Upper lobe of left lung (tissue), 6 donors: ENCODE data around the gene NBDY. TPM values are rescaled to one million over a fixed set of nuclear protein-coding genes. Genes with fewer than 3 reads are reported as not detected.

Source experiments
- ATAC-seq, 2 donors: fragments of 200-7000 bp; cut with Tn5 transposase; one replicate each; pipeline ENCODE4 v1.9.1; 2022; ENCODE audit warnings: mild to moderate bottlenecking in 2 of 2, moderate library complexity in 2 of 2; ENCODE audit not compliant: low FRiP score in 2 of 2
- DNase-seq, 2 donors: peaks; one replicate each; pipeline ENCODE4 v3.0.0-alpha.2; 2019 to 2020
- H3K27ac ChIP-seq, 4 donors: fragments of 200-600 bp; sonication (generic); one replicate each; pipeline ENCODE4 v1.5.1; 2016 to 2019
- H3K27me3 ChIP-seq, 4 donors: fragments of 200-600 bp; sonication (generic); one replicate each; pipeline ENCODE4 v1.5.1; 2017 to 2019
- H3K36me3 ChIP-seq, 4 donors: fragments of 200-600 bp; sonication (generic); one replicate each; pipeline ENCODE4 v1.5.1; 2016 to 2019
- H3K4me1 ChIP-seq, 4 donors: fragments of 200-600 bp; sonication (generic); one replicate each; pipeline ENCODE4 v1.5.1; 2018 to 2019
- H3K4me3 ChIP-seq, 4 donors: fragments of 200-600 bp; sonication (generic); one replicate each; pipeline ENCODE4 v1.5.1; 2017 to 2019; ENCODE audit warnings: mild to moderate bottlenecking in 2 of 4, moderate library complexity in 1 of 4
- H3K9me3 ChIP-seq, 4 donors: fragments of 200-600 bp; sonication (generic); one replicate each; pipeline ENCODE4 v1.5.1; 2018 to 2019
- EP300 ChIP-seq, 4 donors: sonication (generic); formaldehyde crosslinking; IDR thresholded peaks; one replicate each; pipeline ENCODE4 v1.5.1; 2017; ENCODE audit warnings: antibody characterized with exemption in 4 of 4, control low read depth in 2 of 4
- POLR2A ChIP-seq, 4 donors: fragments of 450-650 bp; IDR thresholded peaks; one replicate each; pipeline ENCODE4 v1.5.1; 2016 to 2017; ENCODE audit warnings: antibody characterized with exemption in 4 of 4, mild to moderate bottlenecking in 2 of 4
- POLR2AphosphoS5 ChIP-seq, 2 donors: sonication (generic); formaldehyde crosslinking; IDR thresholded peaks; one replicate each; pipeline ENCODE4 v1.5.1; 2017; ENCODE audit warnings: antibody characterized with exemption in 2 of 2
- WGBS, 2 donors: methylation state at CpG; one replicate each; pipeline ENCODE4 v1.1.5; 2017 to 2018; 5-methylcytosine and 5-hydroxymethylcytosine counted together
- total RNA-seq, 6 donors: library from RNA; depleted of rRNA in 4 of 6; stranded (reverse); fragments of >200 nt in 4 of 6; gene quantifications; one replicate each; pipeline versions ENCODE4 v1.1.0 to v1.2.1, GENCODE V29; 2016 to 2021
- TF ChIP-seq, protein P1 (sequence below), 6 experiments: fragments of 450-650 bp in 4 of 6; fragments of 200-600 bp in 2 of 6; sonication (generic) in 2 of 6; IDR thresholded peaks; one replicate each; pipeline ENCODE4 v1.5.1; 2016 to 2019; ENCODE audit warnings: antibody characterized with exemption in 6 of 6
- donor health status: DM: no; HTN: no; CAD: no; lungs with moderate emphysema.
- donor health status: DM: no; HTN: yes; CAD: no; lungs with severe emphysema.

Gene NBDY
- total RNA-seq, 6 donors from 2014 or later, result 9.4 to 34.2 (median 14.4) TPM

DNA sequence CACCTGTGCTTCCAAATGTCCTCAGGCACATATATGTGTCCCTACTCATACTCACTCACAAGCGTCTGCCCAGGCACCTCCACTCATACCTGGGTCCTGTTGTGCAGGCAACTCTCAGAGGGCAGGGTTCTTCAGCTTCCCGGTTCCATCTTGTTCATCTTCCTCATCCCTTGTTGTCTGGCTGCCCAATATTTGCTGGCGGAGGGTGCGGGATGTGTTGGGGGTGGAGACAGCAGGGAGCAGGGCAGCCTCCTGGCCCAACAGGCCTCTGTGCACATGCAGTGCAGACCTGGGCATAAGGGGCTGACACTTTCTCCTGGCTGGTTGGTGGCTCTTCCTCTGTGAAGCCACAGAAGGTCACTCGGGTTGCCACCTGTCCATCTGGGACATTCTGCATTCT, 32.1 kb downstream of the NBDY start:
- TF ChIP-seq POLR2A (IDR thresholded peaks at IDR 0.05), result no peak
- no peak for TF ChIP-seq EP300 (IDR thresholded peaks at IDR 0.05)
- TF ChIP-seq, protein P1, sequence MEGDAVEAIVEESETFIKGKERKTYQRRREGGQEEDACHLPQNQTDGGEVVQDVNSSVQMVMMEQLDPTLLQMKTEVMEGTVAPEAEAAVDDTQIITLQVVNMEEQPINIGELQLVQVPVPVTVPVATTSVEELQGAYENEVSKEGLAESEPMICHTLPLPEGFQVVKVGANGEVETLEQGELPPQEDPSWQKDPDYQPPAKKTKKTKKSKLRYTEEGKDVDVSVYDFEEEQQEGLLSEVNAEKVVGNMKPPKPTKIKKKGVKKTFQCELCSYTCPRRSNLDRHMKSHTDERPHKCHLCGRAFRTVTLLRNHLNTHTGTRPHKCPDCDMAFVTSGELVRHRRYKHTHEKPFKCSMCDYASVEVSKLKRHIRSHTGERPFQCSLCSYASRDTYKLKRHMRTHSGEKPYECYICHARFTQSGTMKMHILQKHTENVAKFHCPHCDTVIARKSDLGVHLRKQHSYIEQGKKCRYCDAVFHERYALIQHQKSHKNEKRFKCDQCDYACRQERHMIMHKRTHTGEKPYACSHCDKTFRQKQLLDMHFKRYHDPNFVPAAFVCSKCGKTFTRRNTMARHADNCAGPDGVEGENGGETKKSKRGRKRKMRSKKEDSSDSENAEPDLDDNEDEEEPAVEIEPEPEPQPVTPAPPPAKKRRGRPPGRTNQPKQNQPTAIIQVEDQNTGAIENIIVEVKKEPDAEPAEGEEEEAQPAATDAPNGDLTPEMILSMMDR (IDR thresholded peaks at IDR 0.05), result no peak
- no peak for TF ChIP-seq POLR2AphosphoS5 (IDR thresholded peaks at IDR 0.05)
- Histone ChIP-seq H3K4me1 (peaks cover 4 to 26% (median 13%) of the 10 kb centered on the region in 4 donors), H3K27ac (no peak overlapping the region), H3K4me3 (no peak overlapping the region), H3K27me3 (no peaks in the 10 kb centered on the region), H3K9me3 (no peaks in the 10 kb centered on the region), H3K36me3 (no peaks in the 10 kb centered on the region)
- DNase-seq (no peak), ATAC-seq (no peak)
- 81 to 92% methylated on average over 2 to 5 of the region's 5 CpGs for WGBS, 2 donors

DNA sequence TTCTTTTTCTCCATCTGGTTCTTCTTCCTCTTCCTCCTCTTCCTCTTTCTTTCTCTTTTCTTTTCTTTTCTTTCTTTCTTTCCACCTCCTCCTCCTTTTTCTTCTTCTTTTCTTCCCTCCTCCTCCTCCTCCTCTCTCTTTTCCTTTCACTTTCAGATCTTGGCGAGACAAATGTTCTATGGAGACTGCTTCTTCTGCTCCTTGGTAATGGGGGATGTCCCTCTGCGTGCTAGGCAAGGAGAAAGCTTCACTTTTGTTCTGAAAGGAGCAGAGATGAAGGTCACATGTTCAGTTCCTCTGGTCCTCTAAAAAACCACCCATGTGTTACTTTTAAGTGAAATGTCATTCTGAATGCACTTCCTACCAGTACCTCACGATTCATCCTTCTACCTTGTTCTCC, 33.2 kb downstream of the NBDY start:
- no peak overlapping the region for H3K27ac ChIP-seq
- ATAC-seq (no peak), DNase-seq (no peak)
- H3K36me3 ChIP-seq, result no peaks in the 10 kb centered on the region
- no peaks in the 10 kb centered on the region for H3K27me3 ChIP-seq
- 47 to 65% methylated on average over 3 of the region's 3 CpGs for WGBS, 2 donors
- H3K4me3 ChIP-seq, result no peak overlapping the region
- TF ChIP-seq EP300 (IDR thresholded peaks at IDR 0.05) (no peak), POLR2AphosphoS5 (IDR thresholded peaks at IDR 0.05) (no peak), POLR2A (IDR thresholded peaks at IDR 0.05) (no peak)
- TF ChIP-seq, protein P1 (IDR thresholded peaks at IDR 0.05), result no peak
- peaks cover 4 to 37% (median 17%) of the 10 kb centered on the region in 4 donors for H3K4me1 ChIP-seq
- no peaks in the 10 kb centered on the region for H3K9me3 ChIP-seq

DNA sequence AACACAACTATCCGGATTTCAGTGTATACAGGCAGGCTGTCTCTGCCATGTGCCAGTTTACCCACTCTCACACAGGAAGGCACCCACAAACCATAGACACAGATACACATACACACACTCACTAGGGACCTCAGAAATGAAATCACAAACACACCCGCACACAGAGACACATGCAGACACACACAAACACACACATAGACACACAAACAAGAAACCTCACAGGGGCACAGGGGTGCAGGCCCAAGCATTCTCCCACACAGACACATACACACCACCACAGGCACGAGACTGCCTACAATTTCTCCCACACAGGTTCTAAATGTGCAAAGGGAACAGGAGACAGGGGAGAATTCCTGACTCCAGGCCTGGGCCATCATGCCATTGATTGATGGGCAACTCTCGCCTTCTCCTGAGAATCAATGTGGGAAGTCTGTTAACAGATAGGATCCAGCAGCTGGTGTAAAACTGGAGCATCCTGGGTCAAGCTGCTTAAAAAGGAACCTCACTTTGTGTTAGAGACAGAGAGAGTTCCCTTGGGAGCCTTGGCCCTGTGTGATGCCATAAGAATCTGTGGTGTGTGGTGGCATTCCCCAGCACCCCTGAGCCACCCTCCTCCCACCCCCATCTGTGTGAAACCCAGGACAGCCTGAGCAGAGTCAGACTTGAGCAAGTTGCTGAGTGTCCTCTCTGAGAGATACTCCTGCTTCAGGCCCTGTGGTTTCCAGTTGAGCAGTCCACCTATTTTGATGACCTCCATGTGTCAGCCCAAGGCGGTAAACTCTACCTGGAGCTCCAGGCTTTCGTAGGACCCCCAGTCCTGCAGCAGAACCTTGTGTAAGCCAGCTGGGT, 33.9 kb downstream of the NBDY start:
- Histone ChIP-seq H3K27ac (no peak overlapping the region), H3K4me3 (no peak overlapping the region), H3K27me3 (no peaks in the 10 kb centered on the region), H3K4me1 (peaks cover 4 to 38% (median 17%) of the 10 kb centered on the region in 4 donors), H3K36me3 (no peaks in the 10 kb centered on the region), H3K9me3 (no peaks in the 10 kb centered on the region)
- peak in 1 of 2 donors; percentile 15 for DNase-seq
- TF ChIP-seq POLR2A (IDR thresholded peaks at IDR 0.05) (no peak), POLR2AphosphoS5 (IDR thresholded peaks at IDR 0.05) (no peak)
- ATAC-seq, result no peak
- 63 to 72% methylated on average over 3 to 6 of the region's 6 CpGs for WGBS, 2 donors

DNA sequence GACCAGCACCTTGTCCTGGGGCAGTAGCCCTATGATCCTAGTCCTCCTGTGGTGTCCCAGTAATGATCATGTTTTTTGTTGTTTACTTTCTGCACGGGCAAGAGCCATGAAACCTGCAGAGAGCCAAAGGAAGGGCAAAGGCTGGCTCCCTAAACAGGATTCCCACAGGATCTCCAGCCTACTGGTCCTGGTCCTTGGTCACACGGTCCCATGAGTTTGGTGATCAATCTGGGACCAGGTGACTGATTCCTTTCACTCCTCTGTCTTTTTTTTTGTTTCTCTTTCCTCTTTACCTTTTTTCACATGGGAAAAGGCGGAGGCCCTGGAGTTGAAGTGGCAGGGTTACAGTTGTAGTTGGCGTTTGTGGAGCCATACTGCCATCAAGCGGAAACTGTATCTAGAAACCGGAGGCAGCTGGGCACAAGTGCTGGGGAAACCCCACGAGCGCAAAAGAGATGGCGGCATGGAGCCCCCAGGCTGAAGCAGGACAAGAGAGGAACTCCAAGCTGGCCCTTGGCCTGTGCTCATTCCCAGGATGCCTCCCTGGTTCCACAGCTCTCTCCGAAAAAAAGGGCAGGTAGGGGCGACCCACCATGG, 34.6 kb downstream of the NBDY start:
- DNase-seq, result peak in 1 of 2 donors; percentile 73
- WGBS, 2 donors, result 28 to 43% methylated on average over 1 to 11 of the region's 11 CpGs
- no peak for TF ChIP-seq POLR2A (IDR thresholded peaks at IDR 0.05)
- TF ChIP-seq, protein P1 (IDR thresholded peaks at IDR 0.05), result peak in 4 of 6 experiments; percentile 41 to 57 (median 54)
- TF ChIP-seq POLR2AphosphoS5 (IDR thresholded peaks at IDR 0.05), result peak in 1 of 2 donors; percentile 18
- no peak for TF ChIP-seq EP300 (IDR thresholded peaks at IDR 0.05)
- Histone ChIP-seq H3K4me1 (peaks cover 4 to 38% (median 17%) of the 10 kb centered on the region in 4 donors), H3K27ac (peak overlapping the region in 2 of 4 donors; percentile 20 to 87), H3K4me3 (peak overlapping the region in 2 of 4 donors; percentile 5 to 51), H3K9me3 (no peaks in the 10 kb centered on the region), H3K27me3 (no peaks in the 10 kb centered on the region), H3K36me3 (no peaks in the 10 kb centered on the region)
- ATAC-seq, result no peak
